GM12878 (cell line): ENCODE data around the gene CELF2. TPM values are rescaled to one million over a fixed set of nuclear protein-coding genes. Genes with fewer than 3 reads are reported as not detected.

Experiments
- ATAC-seq: fragments of 200-7000 bp; cut with Tn5 transposase; 3 replicates; pipeline ENCODE4 v1.9.1; 2020; ENCODE audit warnings: mild to moderate bottlenecking, moderate library complexity
- BruUV-seq: library from RNA; stranded (reverse); fragments of 400-500 nt; replicated peaks from 2 replicates; lab custom pipeline; 2021; lab: Mats Ljungman, UMichigan
- CTCF ChIA-PET: fragments of 300-600 bp; sonication (Branson Sonifier 250); formaldehyde crosslinking; extraction: SDS; loops from one replicate; lab custom pipeline; 2021; ENCODE audit warnings: inconsistent platforms; lab: Yijun Ruan, JAX
- POLR2A ChIA-PET: fragments of 350-600 bp; formaldehyde crosslinking; extraction: SDS; loops from one replicate; lab custom pipeline; 2021; ENCODE audit warnings: inconsistent platforms; lab: Charles Lee
- RAD21 ChIA-PET: fragments of 300-600 bp; sonication (Branson Sonifier 250); formaldehyde crosslinking; loops from one replicate; lab custom pipeline; 2023; ENCODE audit warnings: antibody characterized with exemption; ENCODE audit not compliant: unreplicated experiment; lab: Charles Lee
- SMC1A ChIA-PET: fragments of 300-600 bp; sonication (Branson Sonifier 250); formaldehyde crosslinking; loops from one replicate; lab custom pipeline; 2023; ENCODE audit not compliant: unreplicated experiment, uncharacterized antibody; lab: Charles Lee
- DNase-seq: peaks from one replicate; pipeline ENCODE4 v3.0.0-alpha.2; 2011; ENCODE audit warnings: low read depth, low spot score
- FAIRE-seq: peaks from 3 replicates; lab custom pipeline; 2011; peaks lifted over from hg19 to GRCh38; lab: Jason Lieb, UNC
- H2AFZ ChIP-seq: 2 replicates; pipeline ENCODE4 v1.6.0; 2011; ENCODE audit warnings: low read depth, low read length, control low read depth; ENCODE audit not compliant: control insufficient read depth
- H3K27ac ChIP-seq: 2 replicates; pipeline ENCODE4 v1.5.1; 2011; ENCODE audit warnings: control low read depth; ENCODE audit not compliant: control insufficient read depth, insufficient read depth
- H3K27me3 ChIP-seq, 2 experiments: replicated peaks in 1 of 2; 2 replicates each; pipeline versions ENCODE4 v1.6.0 to v1.6.1; 2011; ENCODE audit warnings: low read length in 1 of 2; ENCODE audit not compliant: control insufficient read depth in 2 of 2, insufficient read depth in 2 of 2
- H3K36me3 ChIP-seq, 2 experiments: 2 replicates each; pipeline ENCODE4 v1.5.1; 2011; ENCODE audit warnings: low read length in 1 of 2; ENCODE audit not compliant: control insufficient read depth in 2 of 2, insufficient read depth in 2 of 2
- H3K4me1 ChIP-seq: 2 replicates; pipeline ENCODE4 v1.6.1; 2011; ENCODE audit warnings: mild to moderate bottlenecking, low read length, moderate library complexity, mixed read lengths; ENCODE audit not compliant: control insufficient read depth, insufficient read depth
- H3K4me2 ChIP-seq: 2 replicates; pipeline ENCODE4 v1.6.0; 2011; ENCODE audit warnings: control low read depth; ENCODE audit not compliant: control insufficient read depth, insufficient read depth
- H3K4me3 ChIP-seq: fragments of 200-600 bp; sonication (generic); 2 replicates; pipeline ENCODE4 v1.5.1; 2016
- H3K79me2 ChIP-seq: 2 replicates; pipeline ENCODE4 v1.6.0; 2011; ENCODE audit warnings: low read length; ENCODE audit not compliant: control insufficient read depth, insufficient read depth
- H3K9ac ChIP-seq: 2 replicates; pipeline ENCODE4 v1.8.0; 2011; ENCODE audit warnings: low read length, control low read depth, mixed read lengths; ENCODE audit not compliant: control insufficient read depth, insufficient read depth
- H3K9me3 ChIP-seq: replicated peaks from 3 replicates; pipeline ENCODE4 v1.5.1; 2011; ENCODE audit warnings: mild to moderate bottlenecking, low read length; ENCODE audit not compliant: control insufficient read depth, insufficient read depth
- H4K20me1 ChIP-seq: 2 replicates; pipeline ENCODE4 v1.6.0; 2011; ENCODE audit not compliant: control insufficient read depth, insufficient read depth
- BCL3 ChIP-seq: IDR thresholded peaks from 2 replicates; pipeline ENCODE4 v1.6.1; 2011; ENCODE audit warnings: borderline replicate concordance, low read depth, mild to moderate bottlenecking, moderate library complexity, low read length; ENCODE audit not compliant: insufficient read depth, poor library complexity, severe bottlenecking
- REST ChIP-seq: IDR thresholded peaks from 2 replicates; pipeline ENCODE4 v1.6.1; 2012; ENCODE audit warnings: mild to moderate bottlenecking, low read depth, low read length
- RFX5 ChIP-seq: IDR thresholded peaks from 2 replicates; pipeline ENCODE4 v1.6.1; 2011; ENCODE audit warnings: low read depth, low read length, improper control_type of control experiment
- SMARCA5 ChIP-seq: fragments of 450-650 bp; IDR thresholded peaks from 2 replicates; pipeline ENCODE4 v1.6.1; 2017; ENCODE audit warnings: mild to moderate bottlenecking
- ZBTB33 ChIP-seq: fragments of 450-650 bp; IDR thresholded peaks from 2 replicates; pipeline ENCODE4 v1.6.1; 2017; ENCODE audit warnings: mild to moderate bottlenecking
- WGBS: methylation state at CpG from one replicate; pipeline ENCODE4 v1.1.6; 2016; ENCODE audit warnings: low lambda C conversion rate; ENCODE audit not compliant: insufficient replicate concordance, insufficient coverage; ENCODE audit errors: missing lambda C conversion rate; 5-methylcytosine and 5-hydroxymethylcytosine counted together
- in situ Hi-C: fragments of 300-500 bp; cut with MboI; formaldehyde crosslinking; loops from 9 replicates; pipeline ENCODE4 v1.14.3; 2018; ENCODE audit warnings: mixed read lengths
- intact Hi-C: fragments of 100-400 bp; cut with micrococcal nuclease; formaldehyde crosslinking; loops from one replicate; pipeline ENCODE4 v1.14.2; 2022; ENCODE audit not compliant: unreplicated experiment
- polyA plus RNA-seq, 11 experiments: library from polyadenylated mRNA; depleted of rRNA in 4 of 11; unstranded in 6 of 11; stranded (reverse) in 5 of 11; fragments of >200 nt; fragmentation: Nextera tagmentation in 4 of 11; fragmentation: Illumina TruSeq in 1 of 11; extraction: Ambion mirVana in 4 of 11; extraction: Trizol in 1 of 11; gene quantifications; 1 replicate in 1 of 11; 2 replicates in 10 of 11; pipeline versions ENCODE4 v1.2.1 to v1.2.3, GENCODE V29; 2011 to 2016; ENCODE audit warnings: inconsistent platforms in 2 of 11, missing spikeins in 2 of 11, low read depth in 1 of 11
- total RNA-seq, 4 experiments: library from RNA; depleted of rRNA in 3 of 4; stranded (reverse); fragments of >200 nt in 3 of 4; fragmentation: Illumina TruSeq in 1 of 4; extraction: Trizol in 1 of 4; gene quantifications; 2 replicates each; pipeline versions ENCODE4 v1.2.1 to v1.2.3, GENCODE V29; 2013 to 2021
- TF ChIP-seq, protein P1 (sequence below): IDR thresholded peaks from 2 replicates; pipeline ENCODE4 v1.6.1; 2012; ENCODE audit warnings: improper control_type of control experiment, low read depth, low read length; ENCODE audit not compliant: insufficient replicate concordance

The CELF2 gene
- total and polyA plus RNA-seq, 10 of the 15 experiments (the other 5 are each of a cell fraction or from before 2014, with no cell fraction given), result 20.8 to 129 (median 86.3) TPM

- BruUV-seq, result no TSS peak
- H3K79me2 ChIP-seq, result peaks cover 88% of the 10 kb centered on the region
- in situ Hi-C loops (no loop called here), intact Hi-C loops (loop anchor here (1.0 to 5.0 kb wide), 4 partner anchors 25 to 139 kb away; no protein-coding TSS in a partner anchor)
- H3K4me3 ChIP-seq, result peak overlapping the region; percentile 45
- TF ChIP-seq, protein P1, sequence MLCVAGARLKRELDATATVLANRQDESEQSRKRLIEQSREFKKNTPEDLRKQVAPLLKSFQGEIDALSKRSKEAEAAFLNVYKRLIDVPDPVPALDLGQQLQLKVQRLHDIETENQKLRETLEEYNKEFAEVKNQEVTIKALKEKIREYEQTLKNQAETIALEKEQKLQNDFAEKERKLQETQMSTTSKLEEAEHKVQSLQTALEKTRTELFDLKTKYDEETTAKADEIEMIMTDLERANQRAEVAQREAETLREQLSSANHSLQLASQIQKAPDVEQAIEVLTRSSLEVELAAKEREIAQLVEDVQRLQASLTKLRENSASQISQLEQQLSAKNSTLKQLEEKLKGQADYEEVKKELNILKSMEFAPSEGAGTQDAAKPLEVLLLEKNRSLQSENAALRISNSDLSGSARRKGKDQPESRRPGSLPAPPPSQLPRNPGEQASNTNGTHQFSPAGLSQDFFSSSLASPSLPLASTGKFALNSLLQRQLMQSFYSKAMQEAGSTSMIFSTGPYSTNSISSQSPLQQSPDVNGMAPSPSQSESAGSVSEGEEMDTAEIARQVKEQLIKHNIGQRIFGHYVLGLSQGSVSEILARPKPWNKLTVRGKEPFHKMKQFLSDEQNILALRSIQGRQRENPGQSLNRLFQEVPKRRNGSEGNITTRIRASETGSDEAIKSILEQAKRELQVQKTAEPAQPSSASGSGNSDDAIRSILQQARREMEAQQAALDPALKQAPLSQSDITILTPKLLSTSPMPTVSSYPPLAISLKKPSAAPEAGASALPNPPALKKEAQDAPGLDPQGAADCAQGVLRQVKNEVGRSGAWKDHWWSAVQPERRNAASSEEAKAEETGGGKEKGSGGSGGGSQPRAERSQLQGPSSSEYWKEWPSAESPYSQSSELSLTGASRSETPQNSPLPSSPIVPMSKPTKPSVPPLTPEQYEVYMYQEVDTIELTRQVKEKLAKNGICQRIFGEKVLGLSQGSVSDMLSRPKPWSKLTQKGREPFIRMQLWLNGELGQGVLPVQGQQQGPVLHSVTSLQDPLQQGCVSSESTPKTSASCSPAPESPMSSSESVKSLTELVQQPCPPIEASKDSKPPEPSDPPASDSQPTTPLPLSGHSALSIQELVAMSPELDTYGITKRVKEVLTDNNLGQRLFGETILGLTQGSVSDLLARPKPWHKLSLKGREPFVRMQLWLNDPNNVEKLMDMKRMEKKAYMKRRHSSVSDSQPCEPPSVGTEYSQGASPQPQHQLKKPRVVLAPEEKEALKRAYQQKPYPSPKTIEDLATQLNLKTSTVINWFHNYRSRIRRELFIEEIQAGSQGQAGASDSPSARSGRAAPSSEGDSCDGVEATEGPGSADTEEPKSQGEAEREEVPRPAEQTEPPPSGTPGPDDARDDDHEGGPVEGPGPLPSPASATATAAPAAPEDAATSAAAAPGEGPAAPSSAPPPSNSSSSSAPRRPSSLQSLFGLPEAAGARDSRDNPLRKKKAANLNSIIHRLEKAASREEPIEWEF, result peak; percentile 32
- TF ChIP-seq ZBTB33 (peak; percentile 50; the same call in 1 of the 2 replicates), BCL3 (peak; percentile 1), SMARCA5 (0 out of 2 replicates have a peak, but pooled peaks have one; percentile 6), REST (no peak), RFX5 (no peak)
- H3K4me1 ChIP-seq, result peaks cover 73% of the 10 kb centered on the region
- ATAC-seq (0 out of 3 replicates have a peak, but pooled peaks have one; percentile 0), FAIRE-seq (no peak), DNase-seq (no peak)
- H3K9me3 ChIP-seq, result no peaks in the 10 kb centered on the region
- peaks cover 12 to 29% of the 10 kb centered on the region in 2 experiments for H3K36me3 ChIP-seq
- CTCF ChIA-PET, result interaction anchor here (0.7 to 7.6 kb wide), 14 partner anchors 9 to 133 kb away, joined by 3 to 89 read pairs (median 4); no protein-coding TSS in a partner anchor
- H3K27ac ChIP-seq, result peak overlapping the region; percentile 97
- POLR2A ChIA-PET, result interaction anchor here (1.0 to 8.2 kb wide), 11 partner anchors 10 to 98 kb away, joined by 3 to 130 read pairs (median 7); no protein-coding TSS in a partner anchor
- H3K27me3 ChIP-seq, result no peaks in the 10 kb centered on the region
- WGBS, result 94% methylated on average over 9 of the region's 9 CpGs
- peak overlapping the region; percentile 78 for H3K9ac ChIP-seq
- H2AFZ ChIP-seq, result no peak overlapping the region
- H3K4me2 ChIP-seq, result peak overlapping the region; percentile 97
- SMC1A ChIA-PET, result interaction anchor here (0.7 to 15.6 kb wide), 17 partner anchors 8 to 250 kb away, joined by 3 to 417 read pairs (median 5); no protein-coding TSS in a partner anchor
- no peaks in the 10 kb centered on the region for H4K20me1 ChIP-seq
- RAD21 ChIA-PET, result interaction anchor here (0.8 to 15.0 kb wide), 20 partner anchors 8 to 84 kb away, joined by 3 to 212 read pairs (median 5); no protein-coding TSS in a partner anchor
Observed at GRCh38 chr10:11245981-11246590, 228.4 kb downstream of the CELF2 start.
